Fibroblast of skin of left biceps (primary cell): ENCODE measurements around the gene TMIGD2.
"Not testable (repeated sequence)": the region's sequence is repeated elsewhere in the genome, so short reads cannot be mapped to it uniquely, and the experiment has no call there.

Source experiments
- DNase-seq, 2 experiments: peaks; one replicate each; pipeline ENCODE4 v3.0.0-alpha.2; 2013; ENCODE audit warnings: low read depth in 2 of 2

The TMIGD2 gene

DNA sequence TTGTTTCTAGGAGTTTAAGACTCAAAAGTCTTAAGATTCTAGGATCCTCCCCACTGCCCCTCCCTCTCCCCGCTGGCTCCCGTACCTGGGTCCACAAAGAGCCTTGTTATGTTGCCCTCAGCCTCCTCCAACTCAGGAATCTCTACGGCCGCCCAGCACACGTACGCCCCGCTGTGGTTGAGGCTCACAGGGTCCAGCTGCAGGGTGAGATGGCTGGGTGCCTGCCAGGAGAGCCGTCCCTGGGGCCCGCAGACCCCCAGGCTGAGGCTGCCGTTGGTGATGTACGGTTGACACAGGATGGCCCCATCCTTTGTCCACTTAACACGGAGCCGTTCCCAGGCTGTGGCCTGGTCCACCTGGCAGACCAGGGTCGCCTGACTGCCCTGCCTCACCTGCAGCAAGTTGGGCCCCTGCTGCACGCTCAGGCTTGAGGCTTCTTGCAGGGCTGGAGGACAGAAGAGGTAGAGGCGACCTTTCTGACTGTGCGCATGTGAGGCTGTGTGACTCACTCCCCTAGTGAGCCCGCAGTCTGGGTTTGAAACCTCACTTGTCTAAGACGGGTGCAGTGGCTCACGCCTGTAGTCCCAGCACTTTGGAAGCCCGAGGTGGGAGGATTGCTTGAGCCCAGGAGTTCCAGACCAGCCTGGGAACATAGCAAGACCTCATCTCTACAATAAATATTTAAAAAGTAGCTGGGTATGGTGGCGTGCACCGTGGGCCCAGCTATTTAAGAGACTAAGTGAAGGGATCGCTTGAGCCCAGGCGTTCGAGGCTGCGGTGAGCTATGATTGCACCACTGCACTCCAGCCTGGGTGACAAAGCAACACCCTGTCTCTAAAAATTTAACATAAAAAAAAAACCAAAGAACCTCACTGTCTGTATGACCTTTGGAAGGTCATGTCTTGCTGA lies 4.0 kb downstream of the TMIGD2 start:
- no peak for DNase-seq

DNA sequence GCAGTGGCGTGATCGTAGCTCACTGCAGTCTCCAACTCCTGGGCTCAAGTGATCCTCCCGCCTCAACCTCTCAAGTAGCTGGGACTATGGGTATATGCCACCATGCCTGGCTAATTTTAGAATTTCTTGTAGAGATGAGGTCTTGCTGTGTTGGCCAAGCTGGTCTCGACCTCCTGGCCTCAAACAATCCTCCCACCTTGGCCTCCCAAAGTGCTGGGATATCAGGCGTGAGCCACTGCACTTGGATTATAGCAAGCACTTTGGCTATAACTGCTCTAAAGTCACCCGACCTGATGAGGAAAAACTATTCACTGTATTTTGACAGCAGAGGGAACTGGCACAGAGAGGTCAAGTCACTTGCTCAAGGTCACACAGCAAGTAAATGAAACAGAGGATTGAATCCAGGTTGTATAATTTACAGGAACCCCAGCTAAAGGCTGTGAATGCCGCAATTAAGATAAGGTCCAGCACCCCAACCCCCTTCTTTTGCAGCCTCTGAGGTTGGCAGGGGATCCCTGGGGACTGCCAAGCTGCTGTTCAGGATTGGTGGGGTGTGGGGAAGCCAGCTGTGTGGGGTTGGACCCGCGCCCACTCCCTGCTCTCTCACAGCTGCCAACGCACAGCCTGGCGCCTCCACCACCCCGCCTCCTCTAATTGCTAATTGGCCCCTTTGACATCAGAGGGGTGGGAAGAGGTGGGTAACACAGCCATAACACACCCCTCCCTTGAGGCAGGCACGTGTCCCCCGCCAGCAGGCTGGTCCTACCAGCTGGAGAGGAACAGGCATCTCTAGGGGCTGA lies 6.0 kb downstream of the TMIGD2 start:
- no peak for DNase-seq

DNA sequence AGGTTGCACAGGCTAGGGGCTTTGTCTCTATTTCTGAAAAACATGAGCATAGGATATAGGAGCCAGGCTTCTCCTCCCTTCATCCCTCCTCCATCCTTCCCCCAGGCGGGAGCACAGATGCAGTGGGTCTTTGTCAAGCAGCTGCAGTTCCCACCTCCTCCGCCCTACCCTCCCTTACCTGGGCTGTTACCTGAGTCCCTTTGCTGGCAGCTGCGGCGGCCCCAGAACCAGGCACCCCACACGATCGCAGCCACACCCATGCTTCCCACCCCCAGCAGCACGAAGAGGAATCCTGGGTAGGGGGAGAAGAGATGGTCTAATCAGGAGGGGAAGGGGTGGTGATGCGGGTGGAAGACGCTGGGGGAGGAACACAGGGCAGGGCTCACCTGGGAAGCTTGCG lies 7.8 kb downstream of the TMIGD2 start:
- no peak for DNase-seq

DNA sequence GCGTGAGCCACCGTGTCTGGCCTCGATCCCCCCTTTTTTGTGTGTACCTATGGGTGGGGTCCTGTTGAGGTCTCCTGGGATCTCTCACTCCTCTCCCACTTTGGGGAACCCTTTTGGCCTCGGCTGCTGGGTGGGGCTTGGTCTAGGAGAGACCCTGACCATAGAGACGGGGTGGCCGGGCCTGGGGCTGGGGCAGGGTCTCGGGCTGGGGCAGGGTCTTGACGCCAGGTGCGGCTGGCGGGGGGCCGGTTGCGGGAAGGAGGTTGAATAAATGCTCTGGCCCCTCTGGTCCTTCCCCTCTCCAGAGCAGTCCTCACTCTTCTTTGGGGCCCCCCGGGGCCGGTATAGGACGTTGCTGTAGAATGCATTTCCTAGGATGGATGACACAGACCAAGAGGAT lies 9.7 kb downstream of the TMIGD2 start:
- no peak for DNase-seq

DNA sequence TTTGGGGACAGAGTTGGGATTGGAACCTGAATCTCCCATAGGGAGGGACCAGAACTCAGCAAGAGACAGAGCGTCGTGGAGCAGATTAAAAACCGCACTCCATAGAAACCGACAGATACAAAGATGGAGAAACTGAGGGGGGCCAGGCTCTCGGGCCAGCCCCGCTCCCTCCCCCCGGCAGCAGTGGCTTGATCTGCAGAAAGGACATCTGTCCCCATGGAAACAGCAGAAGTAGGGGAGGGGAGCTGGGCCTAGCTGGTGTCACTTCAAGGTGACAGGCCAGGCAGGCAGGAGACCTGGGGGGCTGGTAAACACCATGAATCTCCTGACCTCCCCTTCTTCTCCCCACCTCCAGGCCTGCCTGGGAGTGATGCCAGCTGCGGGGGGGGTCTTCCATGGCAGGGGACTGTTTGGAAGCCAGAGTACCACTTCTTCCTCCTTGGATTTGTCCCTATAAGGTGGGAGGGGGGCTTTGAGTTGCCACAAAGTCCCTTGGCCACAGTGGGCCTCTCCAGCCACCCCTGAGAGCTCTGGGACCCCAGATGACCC lies 10.9 kb downstream of the TMIGD2 start:
- DNase-seq, result no peak

DNA sequence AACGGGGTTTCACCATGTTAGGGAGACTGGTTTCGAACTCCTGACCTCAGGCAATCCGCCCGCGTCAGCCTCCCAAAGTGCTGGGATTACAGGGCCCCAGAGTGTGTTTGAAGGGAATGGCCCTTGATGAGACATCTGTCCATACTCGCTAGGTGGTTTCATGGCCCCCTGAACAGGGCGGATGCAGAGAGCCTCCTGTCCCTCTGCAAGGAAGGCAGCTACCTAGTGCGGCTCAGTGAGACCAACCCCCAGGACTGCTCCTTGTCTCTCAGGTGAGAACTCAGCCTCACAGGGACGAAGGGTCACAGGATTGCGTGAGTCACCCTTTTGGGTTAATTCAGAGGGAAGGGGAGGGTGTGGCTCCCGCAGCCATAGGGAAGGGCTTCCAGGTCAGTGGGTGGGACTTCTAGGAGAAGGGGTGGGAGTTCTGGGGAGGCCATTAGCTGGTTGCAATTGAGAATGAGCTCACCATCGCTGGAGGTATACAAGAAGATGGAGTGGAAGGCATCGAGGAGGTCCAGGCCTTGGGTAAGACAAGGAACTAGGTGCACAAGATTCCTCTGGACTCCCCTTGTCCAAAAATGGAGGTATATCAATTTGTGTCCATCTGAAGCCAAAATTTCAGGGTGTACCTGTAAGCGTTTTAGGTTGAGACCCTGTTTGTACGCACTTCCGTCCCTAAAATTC lies 14.0 kb downstream of the TMIGD2 start:
- DNase-seq, result no peak

DNA sequence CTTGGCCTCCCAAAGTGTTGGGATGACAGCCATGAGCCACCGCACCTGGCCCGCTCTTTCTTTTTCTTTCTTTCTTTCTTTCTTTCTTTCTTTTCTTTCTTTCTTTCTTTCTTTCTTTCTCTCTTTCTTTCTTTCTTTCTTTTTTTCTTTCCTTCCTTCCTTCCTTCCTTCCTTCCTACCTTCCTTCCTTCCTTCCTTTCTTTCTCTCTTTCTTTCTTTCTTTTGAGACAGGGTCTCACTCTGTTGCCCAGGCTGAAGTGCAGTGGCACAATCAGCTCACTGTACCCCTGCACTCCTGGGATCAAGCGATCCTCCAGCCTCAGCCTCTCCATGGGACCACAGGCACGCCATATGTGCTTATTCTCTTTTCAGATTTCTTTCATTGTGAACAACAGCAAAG lies 16.0 kb downstream of the TMIGD2 start:
- DNase-seq, result not testable (repeated sequence)

DNA sequence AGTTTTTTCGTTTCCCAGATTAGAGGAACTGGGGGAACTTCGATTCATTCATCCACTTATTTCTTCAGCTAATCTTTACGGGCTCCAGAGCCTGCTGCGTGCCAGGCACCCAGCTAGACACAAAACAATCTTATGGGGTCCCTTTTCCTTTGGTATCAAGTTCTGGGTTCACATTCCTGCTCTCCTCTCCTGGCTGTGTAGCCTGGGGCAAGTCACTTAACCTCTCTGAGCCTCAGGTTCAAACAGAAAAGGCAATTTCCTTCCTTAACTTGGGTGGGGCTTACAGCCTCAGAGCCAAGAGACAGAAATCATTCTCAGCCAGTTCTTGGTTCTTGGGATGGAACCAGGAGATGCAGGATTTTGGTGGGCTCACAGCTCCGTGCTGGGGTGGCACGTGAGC lies 17.2 kb downstream of the TMIGD2 start:
- DNase-seq, result no peak

DNA sequence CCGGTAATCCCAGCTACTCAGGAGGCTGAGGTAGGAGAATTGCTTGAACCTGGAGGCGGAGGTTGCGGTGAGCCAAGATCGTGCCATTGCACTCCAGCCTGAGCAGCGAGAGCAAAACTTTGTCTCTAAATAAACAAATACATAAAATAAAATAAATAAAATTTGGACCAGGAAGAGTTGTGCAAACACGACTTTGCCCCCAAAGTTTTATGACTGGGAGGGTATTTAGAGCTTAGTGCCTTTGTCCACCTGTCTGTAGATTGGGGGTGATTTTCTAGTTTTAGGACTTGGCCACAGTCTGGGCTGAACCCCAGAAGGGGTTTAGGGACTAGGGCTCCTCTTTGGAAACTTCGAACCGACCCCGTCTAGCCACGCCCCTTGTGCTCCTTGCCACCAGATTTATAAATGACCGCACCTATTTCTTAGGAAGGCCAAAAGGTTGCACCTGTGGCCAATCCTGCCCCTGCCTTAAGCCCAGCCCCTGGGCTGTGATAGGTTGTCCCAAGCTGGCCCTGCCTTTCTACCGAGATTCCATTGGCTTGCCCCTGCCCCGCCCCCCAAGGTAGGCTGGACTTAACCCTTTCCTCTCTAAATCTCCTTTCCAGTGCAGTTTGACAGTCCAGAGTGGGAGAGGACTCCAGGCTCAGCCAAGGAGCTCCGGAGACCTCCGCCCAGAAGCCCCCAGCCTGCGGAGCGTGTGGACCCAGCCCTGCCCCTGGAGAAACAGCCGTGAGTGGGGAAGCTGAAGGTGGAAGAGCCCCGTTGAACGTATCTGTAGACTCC lies 17.8 kb downstream of the TMIGD2 start:
- no peak for DNase-seq

DNA sequence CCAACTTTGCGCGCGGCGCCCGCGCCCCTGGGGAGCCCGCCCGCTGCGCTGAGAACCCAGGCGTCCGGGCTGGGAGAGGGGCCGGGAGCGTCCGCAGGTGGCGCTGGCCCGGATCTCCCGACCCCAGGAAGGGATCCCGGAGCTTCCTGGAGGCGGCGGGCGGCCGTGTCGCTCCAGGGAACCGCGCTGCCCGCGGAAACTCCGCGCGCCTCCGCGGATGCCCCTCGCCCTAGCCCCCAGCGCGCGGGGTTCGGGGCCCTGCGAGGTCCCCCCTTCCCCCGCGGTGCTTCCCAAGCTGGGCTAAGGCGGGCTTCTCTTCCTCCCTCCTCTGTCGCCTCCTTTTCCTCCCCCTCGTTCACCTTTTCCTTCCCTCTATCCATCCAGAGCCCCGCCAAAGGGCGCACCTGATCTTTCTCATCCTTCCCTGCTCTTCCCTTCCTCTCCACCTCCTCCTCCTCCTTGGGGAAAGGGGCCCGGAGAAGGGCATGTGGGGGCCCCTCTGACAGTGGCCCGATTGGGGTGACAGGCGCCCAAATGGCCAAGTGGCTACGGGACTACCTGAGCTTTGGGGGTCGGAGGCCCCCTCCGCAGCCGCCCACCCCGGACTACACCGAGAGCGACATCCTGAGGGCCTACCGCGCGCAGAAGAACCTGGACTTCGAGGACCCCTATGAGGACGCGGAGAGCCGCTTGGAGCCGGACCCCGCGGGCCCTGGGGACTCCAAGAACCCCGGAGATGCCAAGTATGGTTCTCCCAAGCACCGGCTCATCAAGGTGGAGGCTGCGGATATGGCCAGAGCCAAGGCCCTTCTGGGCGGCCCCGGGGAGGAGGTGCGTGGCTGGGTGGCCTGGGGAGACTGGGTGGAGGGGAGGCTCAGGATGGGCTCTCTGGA lies 22.4 kb downstream of the TMIGD2 start:
- no peak for DNase-seq

DNA sequence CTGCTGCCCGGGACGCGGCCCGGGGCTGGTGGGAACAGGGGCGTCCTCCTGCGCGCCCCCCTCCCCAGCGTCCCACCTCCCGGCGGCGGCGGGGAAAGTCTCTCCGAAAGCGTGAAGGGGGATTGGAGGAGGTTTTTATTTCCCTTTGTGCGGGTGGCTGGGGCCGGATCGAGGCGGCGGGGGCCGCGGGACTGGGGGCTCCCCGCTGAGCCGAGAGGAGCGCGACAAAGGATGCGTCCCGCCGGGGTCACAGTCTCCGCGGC lies 23.0 kb downstream of the TMIGD2 start:
- no peak for DNase-seq

DNA sequence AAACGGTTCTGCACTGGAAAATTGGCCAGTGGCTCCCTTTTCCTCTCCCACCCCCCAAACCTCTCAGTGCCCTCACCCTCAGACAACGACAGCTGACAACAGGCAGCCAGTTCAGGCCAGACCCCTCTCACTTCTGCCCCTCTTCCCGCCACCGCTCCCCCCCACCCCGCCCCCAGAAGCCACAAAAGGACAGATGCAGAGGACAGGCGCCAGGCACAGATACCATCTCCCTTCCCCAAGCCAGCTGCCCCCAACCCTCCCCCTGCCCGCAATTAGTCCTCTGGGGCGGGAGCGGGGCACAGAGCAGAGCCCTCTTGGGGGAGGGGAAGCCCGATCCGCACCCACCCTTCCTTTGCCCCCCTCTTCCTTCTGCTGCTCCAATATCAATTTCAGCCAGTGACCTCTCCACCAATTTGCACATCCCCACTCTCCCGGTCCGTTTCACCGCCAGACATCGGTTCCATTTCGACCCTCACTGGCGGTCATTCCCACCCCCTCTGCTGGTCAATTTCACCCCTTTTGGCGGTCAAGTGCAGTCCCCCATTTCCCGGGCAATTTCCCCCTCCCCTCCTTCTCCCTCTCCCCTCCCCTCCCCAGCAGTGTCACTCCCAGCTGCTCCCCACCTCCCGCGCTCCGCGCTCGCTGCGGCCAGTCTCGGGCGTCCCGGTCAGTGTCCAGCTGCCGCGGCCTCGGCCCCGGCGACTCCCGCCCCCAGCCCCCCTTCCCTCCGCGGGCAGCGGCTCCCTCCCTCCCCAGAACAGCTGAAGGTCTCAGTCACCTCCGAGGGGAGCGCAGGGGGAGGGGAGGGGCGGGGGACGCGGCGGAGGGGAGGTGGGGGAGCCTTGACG lies 23.5 kb downstream of the TMIGD2 start, which contains the start of gene SHD:
Gene SHD, plus strand, starts transcription at position 848 of the 848 bp plus-strand sequence. CDS start 798 bp downstream, outside the sequence.
- DNase-seq, result no peak

DNA sequence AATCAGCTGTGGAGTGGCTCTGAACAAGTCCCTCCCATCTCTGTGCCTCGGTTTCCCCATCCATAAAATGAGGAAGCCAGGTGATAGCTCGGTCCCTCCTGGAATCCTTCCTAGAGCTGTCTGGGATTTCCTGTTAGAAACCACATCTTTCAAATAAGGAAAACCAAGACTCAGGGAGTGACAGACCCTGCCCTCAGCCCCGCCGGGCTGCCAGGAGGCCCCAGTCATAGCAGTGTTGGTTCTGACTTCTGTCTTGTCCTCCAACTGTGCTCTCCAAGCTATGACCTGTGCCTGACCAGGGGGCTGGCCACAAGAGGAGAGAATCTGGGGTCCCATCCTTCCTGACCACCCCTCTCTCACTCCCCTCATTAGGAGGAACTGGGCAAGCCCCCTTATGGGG lies 24.2 kb downstream of the TMIGD2 start:
- no peak for DNase-seq

DNA sequence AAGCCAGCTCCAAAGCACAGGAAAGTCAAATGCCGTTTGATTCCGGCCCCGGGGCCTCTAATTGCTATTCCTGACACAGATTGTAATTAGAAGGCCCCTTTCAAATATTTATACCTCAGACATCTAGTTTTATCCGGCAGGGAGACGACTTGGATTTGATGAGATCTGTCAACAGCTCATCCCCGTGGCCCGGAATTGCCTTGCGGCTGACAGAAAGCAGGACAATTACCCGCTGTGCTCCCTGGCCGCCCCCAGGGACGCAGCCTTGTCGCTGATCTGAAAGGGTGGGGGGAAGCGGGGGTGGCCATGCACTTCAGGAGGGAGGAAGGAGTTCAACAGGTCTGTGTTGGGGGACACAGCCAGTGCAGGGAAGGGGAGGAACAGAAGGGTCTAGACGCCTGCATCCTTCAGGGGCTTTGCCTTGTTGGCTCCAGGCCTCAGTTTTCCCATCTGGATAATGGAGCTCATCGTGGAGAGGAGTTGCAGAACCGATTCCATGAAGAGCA lies 24.9 kb downstream of the TMIGD2 start:
- DNase-seq, result no peak

DNA sequence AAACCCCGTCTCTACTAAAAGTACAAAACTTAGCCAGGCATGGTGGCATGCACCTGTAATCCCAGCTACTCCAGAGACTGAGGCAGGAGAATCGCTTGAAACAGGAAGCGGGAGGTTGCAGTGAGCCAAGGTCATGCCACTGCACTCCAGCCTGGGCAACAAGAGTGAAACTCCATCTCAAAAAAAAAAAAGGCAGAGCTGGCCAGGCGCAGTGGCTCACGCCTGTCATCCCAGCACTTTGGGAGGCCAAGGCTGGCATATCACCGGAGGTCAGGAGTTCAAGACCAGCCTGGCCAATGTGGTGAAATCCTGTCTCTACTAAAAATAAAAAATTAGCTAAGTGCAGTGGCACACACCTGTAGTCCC lies 27.9 kb downstream of the TMIGD2 start:
- DNase-seq, result not testable (repeated sequence)

DNA sequence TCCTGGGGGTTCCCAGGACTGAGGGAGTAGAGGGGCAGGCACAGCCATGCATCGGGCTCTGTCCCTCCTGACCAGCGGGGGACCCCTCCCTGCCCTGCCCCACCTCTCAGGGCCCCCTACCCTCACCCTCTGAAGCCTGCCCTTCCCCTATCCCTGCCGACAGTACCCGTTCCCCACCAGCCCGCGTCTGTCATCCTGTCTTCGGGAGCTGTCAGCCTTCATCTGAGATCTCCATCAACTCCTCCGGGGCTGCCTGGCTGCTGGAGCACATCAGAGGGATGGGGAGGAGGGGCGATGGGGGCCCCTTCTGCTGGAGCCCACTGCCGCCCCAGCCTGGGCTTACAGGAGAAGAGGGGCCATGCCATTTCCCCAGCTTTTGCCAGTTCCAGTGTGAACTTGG lies 29.3 kb downstream of the TMIGD2 start:
- DNase-seq, result no peak

DNA sequence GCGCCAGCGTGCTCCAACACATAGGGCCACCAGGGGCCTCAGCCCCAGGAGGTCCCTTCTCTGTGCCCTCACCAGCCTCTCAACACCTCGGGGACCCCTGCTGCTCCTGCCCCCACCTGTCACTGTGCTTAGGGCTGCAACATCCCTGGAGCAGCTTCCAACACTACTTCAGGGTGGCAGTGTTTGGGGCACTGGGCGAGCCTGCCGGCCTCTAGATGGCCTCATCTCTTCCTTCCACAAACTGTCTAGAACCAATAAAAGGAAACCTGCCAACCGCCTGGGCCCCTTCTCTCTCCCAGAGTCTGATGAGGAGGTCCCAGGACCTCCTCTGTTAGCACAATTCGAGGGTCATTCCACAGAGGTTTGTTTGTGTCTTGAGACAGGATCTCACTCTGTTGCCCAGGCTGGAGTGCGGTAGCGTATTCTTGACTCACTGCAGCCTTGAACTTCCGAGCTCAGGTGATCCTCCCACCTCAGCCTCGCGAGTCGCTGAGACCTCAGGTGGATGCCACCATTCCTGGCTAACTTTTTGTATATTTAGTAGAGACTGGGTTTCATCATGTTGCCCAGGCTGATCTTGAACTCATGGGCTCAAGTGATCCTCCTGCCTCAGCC lies 33.3 kb downstream of the TMIGD2 start:
- DNase-seq, result no peak

DNA sequence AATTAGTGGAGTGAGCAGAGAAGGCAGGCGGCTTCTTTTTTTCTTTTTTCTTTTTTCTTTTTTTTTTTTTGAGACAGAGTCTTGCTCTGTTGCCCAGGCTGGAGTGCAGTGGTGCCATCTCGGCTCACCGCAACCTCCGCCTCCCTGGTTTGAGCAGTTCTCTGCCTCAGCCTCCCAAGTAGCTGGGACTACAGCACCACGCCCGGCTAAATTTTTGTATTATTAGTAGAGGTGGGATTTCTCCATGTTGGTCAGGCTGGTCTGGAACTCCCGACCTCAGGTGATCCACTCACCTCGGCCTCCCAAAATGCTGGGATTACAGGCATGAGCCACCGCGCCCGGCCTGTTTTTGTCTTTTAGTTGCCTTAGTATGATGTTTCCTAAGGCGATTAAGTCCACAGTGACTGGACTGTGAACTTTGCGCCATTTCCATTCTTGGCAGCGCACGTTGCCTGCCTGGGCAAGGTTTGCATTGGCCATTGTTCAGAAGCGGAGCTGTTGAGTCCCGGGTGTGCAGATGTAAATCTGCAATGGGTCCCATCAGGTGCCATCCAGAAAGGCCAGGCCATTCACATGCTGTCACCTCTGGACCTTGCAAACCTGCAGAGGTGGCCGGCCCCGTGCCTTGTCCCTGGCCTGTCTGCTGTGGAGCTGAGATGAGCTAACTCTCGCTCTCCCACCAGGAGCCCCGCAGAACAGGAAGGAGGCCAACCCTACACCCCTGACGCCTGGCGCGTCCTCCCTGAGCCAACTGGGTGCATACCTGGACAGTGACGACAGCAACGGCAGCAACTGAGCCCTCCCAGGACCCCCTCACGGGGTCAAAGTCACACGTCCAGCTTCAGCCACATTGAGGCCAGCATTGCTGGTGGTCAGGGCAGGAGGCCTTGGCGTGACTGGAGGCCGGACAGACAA lies 34.0 kb downstream of the TMIGD2 start:
- no peak for DNase-seq
